Measurements from ENCODE around the gene TRIM17.

TRIM17 gene

DNA sequence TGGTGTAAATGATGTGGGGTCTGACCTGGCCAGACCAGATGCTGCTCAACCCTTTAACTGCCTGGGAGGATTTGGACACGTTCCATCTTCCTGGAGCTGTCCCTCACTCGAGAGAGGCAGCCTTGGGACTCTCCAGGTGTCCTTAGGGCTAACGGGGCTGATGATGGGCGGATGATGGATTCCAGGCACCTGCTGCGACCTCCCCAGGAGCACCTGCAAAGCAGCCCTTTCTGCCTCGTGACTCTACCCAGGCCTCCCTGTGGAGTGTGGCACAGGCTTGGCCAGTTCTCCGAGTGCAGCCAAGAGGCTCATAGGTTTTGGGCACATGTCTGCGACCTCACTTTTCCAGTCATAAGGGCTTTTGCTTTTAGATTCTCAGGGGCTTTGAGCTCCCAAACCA is 12.3 kb upstream of the TRIM17 start:
- no peak for TF ChIP-seq CTCF (IDR thresholded peaks at IDR 0.05; ENCODE audit: low read depth, low read length, missing control alignments)
- DNase-seq (ENCODE audit: low read depth), result no peak

GRCh38 chr1:228428412-228428811 is 11.8 kb upstream of the TRIM17 start:
- H3K4me3 ChIP-seq (ENCODE audit: low read depth, low read length), result no peak overlapping the region
- DNase-seq (ENCODE audit: low read depth), result no peak
- no peak for TF ChIP-seq CTCF (IDR thresholded peaks at IDR 0.05; ENCODE audit: low read depth, low read length, missing control alignments)

More for the DNA sequence above, 12.3 kb upstream of the TRIM17 start:
- no peak overlapping the region for H3K4me3 ChIP-seq (ENCODE audit: low read depth, low read length)

DNA sequence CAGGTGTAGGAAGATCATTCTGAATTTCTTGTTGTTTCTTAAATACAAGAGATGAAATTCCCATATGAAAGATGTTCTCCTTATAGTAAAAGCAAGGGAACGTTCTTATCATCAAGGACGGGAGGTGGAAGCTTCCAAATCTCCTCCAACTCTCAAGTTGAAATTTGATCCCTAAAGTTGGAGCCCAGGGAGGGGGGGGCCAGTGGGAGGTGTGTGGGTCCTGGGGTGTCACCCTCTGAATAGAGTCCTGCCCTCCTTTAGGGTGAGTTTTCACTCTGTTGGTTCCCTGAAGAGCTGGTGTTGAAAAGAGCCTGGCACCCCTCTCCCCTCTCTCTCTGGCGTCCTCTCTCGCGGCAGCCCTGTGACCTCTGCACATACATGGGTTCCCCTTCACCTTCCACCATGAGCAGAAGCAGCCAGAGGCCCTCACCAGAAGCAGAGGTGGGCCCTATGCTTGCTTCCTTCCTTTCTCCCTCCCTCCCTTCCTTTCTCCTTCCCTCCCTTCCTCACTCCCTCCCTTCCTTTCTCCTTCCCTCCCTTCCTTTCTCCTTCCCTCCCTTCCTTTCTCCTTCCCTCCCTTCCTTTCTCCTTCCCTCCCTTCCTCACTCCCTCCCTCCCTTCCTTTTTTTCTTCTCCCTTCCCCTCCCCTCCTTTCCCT is 10.0 kb upstream of the TRIM17 start:
- H3K4me3 ChIP-seq (ENCODE audit: low read depth, low read length), result no peak overlapping the region
- DNase-seq (ENCODE audit: low read depth), result no peak
- TF ChIP-seq CTCF (IDR thresholded peaks at IDR 0.05; ENCODE audit: low read depth, low read length, missing control alignments), result no peak

- DNase-seq (ENCODE audit: low read depth), result no peak
- no peak for TF ChIP-seq CTCF (IDR thresholded peaks at IDR 0.05; ENCODE audit: low read depth, low read length, missing control alignments)
- no peak overlapping the region for H3K4me3 ChIP-seq (ENCODE audit: low read depth, low read length)
Observed at GRCh38 chr1:228424685-228425660, 8.3 kb upstream of the TRIM17 start.

DNA sequence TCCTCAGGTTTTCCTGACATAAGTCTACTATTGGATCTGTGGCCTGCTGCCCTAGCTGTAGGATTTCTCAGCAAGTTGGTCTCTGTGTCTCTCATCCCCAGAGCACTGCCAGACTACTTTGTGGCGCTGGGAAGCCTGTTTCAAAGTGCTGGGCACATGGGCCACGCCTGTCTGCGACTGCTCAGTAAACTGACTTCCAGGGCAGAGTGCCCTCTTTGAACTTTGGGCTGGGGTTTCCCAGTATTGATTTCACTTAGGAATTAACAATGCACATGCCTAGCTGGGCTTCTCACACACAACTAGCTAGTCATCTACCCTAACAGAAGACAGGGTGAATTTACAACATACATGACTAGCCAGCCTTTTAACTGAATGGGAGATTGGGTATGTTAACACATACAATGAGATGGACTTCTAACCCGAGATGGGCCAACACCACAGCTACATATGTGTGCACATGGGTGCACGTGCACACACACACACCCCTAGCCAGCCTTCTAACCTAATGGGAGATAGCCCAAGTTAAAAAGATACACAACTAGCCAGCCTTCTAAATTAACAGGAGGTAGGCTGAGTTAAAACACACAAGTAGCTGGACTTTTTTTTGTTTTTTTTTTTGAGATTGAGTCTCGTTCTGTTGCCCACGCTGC is 6.9 kb upstream of the TRIM17 start:
- H3K4me3 ChIP-seq (ENCODE audit: low read depth, low read length), result no peak overlapping the region
- no peak for DNase-seq (ENCODE audit: low read depth)
- no peak for TF ChIP-seq CTCF (IDR thresholded peaks at IDR 0.05; ENCODE audit: low read depth, low read length, missing control alignments)

GRCh38 chr1:228420968-228421826 is 4.5 kb upstream of the TRIM17 start:
- no peak overlapping the region for H3K4me3 ChIP-seq (ENCODE audit: low read depth, low read length)
- no peak for DNase-seq (ENCODE audit: low read depth)
- no peak for TF ChIP-seq CTCF (IDR thresholded peaks at IDR 0.05; ENCODE audit: low read depth, low read length, missing control alignments)

Data from GM12864 (cell line).